Body of pancreas (tissue), 4 donors: Measurements from ENCODE around the gene HOXB5. TPM values are rescaled to one million over a fixed set of nuclear protein-coding genes. Genes with fewer than 3 reads are reported as not detected.

Experiments
- ATAC-seq: fragments of 150-250 bp; one replicate; pipeline ENCODE4 v1.9.1; 2016
- DNase-seq, 4 donors: peaks; one replicate each; pipeline ENCODE4 v3.0.0-alpha.2; 2019
- H3K27ac ChIP-seq, 4 donors: fragments of 200-600 bp; sonication (generic); 1 replicate in 3 of 4; 2 replicates in 1 of 4; pipeline versions ENCODE4 v1.5.1 to v1.6.1; 2016 to 2019; ENCODE audit warnings: mild to moderate bottlenecking in 1 of 4, mixed read lengths in 1 of 4, moderate library complexity in 1 of 4
- H3K27me3 ChIP-seq, 2 donors: fragments of 200-600 bp; sonication (generic); one replicate each; pipeline ENCODE4 v1.6.0; 2016; ENCODE audit warnings: mild to moderate bottlenecking in 1 of 2
- H3K36me3 ChIP-seq, 2 donors: fragments of 200-600 bp; sonication (generic); replicated peaks in 1 of 2; 2 replicates each; pipeline ENCODE4 v1.5.1; 2016; ENCODE audit warnings: low read depth in 2 of 2; ENCODE audit not compliant: insufficient read depth in 1 of 2
- H3K4me1 ChIP-seq: fragments of 200-600 bp; sonication (generic); one replicate; pipeline ENCODE4 v1.6.0; 2016
- H3K4me3 ChIP-seq, 2 donors: fragments of 200-600 bp; sonication (generic); 1 replicate in 1 of 2; 2 replicates in 1 of 2; pipeline ENCODE4 v1.5.1; 2016 to 2019
- H3K9me3 ChIP-seq, 3 donors: fragments of 200-600 bp; sonication (generic); 1 replicate in 2 of 3; 2 replicates in 1 of 3; pipeline ENCODE4 v1.5.1; 2016
- CTCF ChIP-seq, 7 experiments: fragments of 450-650 bp in 4 of 7; fragments of 200-600 bp in 3 of 7; sonication (generic) in 3 of 7; IDR thresholded peaks; one replicate each; pipeline ENCODE4 v1.5.1; 2016 to 2019; ENCODE audit warnings: antibody characterized with exemption in 7 of 7
- POLR2A ChIP-seq, 3 donors: fragments of 450-650 bp; IDR thresholded peaks; one replicate each; pipeline ENCODE4 v1.6.1; 2016; ENCODE audit warnings: antibody characterized with exemption in 3 of 3, mild to moderate bottlenecking in 2 of 3
- WGBS, 2 donors: methylation state at CpG; one replicate each; pipeline ENCODE4 v1.1.5; 2017; 5-methylcytosine and 5-hydroxymethylcytosine counted together
- intact Hi-C: fragments of 100-400 bp; cut with DNase I; formaldehyde crosslinking; loops from one replicate; pipeline ENCODE4 v1.15.1; 2023
- total RNA-seq, 2 donors: library from RNA; depleted of rRNA; stranded (reverse); fragments of >200 nt; gene quantifications; one replicate each; pipeline ENCODE4 v1.1.0, GENCODE V29; 2016

HOXB5 gene
- total RNA-seq, 2 donors from 2014 or later = 0.99 TPM; not detected in 1

GRCh38 chr17:48595278-48595999 lies 1.9 kb upstream of the HOXB5 start:
- Histone ChIP-seq H3K27me3 (peaks cover 5 to 71% of the 10 kb centered on the region in 2 donors), H3K4me3 (no peak overlapping the region), H3K27ac (no peak overlapping the region), H3K36me3 (no peaks in the 10 kb centered on the region), H3K4me1 (peaks cover 35% of the 10 kb centered on the region), H3K9me3 (no peaks in the 10 kb centered on the region)
- ATAC-seq (no peak), DNase-seq (no peak)
- intact Hi-C loops = no loop called here
- TF ChIP-seq POLR2A (IDR thresholded peaks at IDR 0.05) (no peak), CTCF (IDR thresholded peaks at IDR 0.05) (no peak)
- 25 to 28% methylated on average over 25 of the region's 25 CpGs for WGBS, 2 donors

DNA sequence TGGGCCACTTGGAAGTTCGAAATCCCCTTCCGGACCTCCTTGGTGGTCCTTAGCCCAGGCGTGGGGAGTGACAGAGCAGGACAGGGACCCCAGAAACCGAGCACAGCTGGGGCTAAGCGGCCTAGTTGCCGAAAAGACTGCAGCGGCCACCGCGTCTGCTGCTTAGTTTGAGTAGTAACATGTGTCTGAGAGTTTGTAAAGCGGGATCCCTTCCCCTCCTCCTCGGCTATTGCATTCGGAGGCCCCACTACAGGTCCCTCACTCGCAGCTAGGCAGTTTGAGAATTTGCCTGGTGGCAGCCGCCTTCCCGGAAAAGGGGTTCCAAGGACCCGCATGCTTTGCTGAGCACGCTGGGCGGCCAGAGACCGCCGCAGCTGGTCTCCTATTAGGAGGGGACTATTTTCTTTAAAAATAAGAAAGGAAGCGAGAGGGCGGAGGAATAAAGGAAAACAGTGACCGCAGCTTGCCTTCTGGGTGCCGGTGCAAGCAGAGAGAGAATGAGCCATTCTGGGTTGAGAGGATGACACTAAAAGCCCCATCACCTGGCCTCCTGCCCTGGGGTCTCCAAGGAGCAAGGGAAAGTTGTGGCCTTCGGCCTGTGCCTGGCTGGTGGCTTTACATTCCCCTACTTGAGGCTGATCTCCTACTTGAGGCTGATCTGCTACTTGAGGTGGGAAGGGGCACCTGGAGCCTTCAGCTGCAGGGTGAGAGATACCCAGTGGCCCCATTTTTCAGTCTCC lies 1.1 kb upstream of the HOXB5 start:
- H3K4me3 ChIP-seq = no peak overlapping the region
- WGBS, 2 donors = 31 to 38% methylated on average over 14 to 25 of the region's 25 CpGs

GRCh38 chr17:48593840-48594537 lies 410 bp upstream of the HOXB5 start:
- peak; percentile 59 to 78 (median 72) for DNase-seq
- Histone ChIP-seq H3K4me3 (no peak overlapping the region), H3K4me1 (peaks cover 35% of the 10 kb centered on the region), H3K27me3 (peaks cover 5 to 60% of the 10 kb centered on the region in 2 donors), H3K9me3 (no peaks in the 10 kb centered on the region), H3K36me3 (no peaks in the 10 kb centered on the region), H3K27ac (peak overlapping the region in 1 of 4 donors; percentile 18)
- ATAC-seq = peak; percentile 66
- intact Hi-C loops = no loop called here
- TF ChIP-seq CTCF (IDR thresholded peaks at IDR 0.05) = peak; percentile 64 to 87 (median 78)
- TF ChIP-seq POLR2A (IDR thresholded peaks at IDR 0.05) = peak in 1 of 3 donors; percentile 1
- 9 to 10% methylated on average over 37 of the region's 37 CpGs for WGBS, 2 donors

More for the DNA sequence above, 1.1 kb upstream of the HOXB5 start:
- intact Hi-C loops = no loop called here
- Histone ChIP-seq H3K36me3 (no peaks in the 10 kb centered on the region), H3K9me3 (no peaks in the 10 kb centered on the region), H3K4me1 (peaks cover 35% of the 10 kb centered on the region), H3K27ac (peak overlapping the region in 1 of 4 donors; percentile 18), H3K27me3 (peaks cover 5 to 67% of the 10 kb centered on the region in 2 donors)
- TF ChIP-seq POLR2A (IDR thresholded peaks at IDR 0.05) (no peak), CTCF (IDR thresholded peaks at IDR 0.05) (no peak)
- DNase-seq (no peak), ATAC-seq (no peak)

DNA sequence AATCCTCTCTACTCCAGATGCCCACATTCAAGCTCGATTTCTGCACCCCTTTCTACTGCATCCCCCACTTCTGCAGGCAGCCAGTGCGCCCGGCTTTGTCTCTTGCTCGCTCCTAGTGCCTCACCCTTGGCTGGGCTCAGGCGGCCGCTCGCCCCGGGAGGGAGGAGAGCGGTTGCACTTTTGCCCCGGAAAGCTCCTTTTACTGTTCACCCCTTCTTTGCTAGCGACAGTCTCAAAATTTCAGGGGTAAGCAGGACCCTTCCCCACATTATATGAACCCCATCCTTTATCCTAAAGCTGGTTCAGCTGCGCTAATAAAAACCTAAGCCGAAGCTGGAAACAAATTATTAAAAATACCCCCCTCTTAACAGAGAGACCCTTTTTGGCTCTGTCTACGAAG lies 1.0 kb downstream of the HOXB5 start:
- Histone ChIP-seq H3K4me1 (peaks cover 26% of the 10 kb centered on the region), H3K9me3 (no peaks in the 10 kb centered on the region), H3K36me3 (no peaks in the 10 kb centered on the region), H3K4me3 (no peak overlapping the region), H3K27me3 (peaks cover 0 to 48% of the 10 kb centered on the region in 2 donors), H3K27ac (peak overlapping the region in 2 of 4 donors; percentile 26 to 37)
- WGBS, 2 donors = 10 to 24% methylated on average over 14 of the region's 14 CpGs
- TF ChIP-seq POLR2A (IDR thresholded peaks at IDR 0.05) = no peak
- no peak for ATAC-seq
- intact Hi-C loops = no loop called here
- DNase-seq = no peak

DNA sequence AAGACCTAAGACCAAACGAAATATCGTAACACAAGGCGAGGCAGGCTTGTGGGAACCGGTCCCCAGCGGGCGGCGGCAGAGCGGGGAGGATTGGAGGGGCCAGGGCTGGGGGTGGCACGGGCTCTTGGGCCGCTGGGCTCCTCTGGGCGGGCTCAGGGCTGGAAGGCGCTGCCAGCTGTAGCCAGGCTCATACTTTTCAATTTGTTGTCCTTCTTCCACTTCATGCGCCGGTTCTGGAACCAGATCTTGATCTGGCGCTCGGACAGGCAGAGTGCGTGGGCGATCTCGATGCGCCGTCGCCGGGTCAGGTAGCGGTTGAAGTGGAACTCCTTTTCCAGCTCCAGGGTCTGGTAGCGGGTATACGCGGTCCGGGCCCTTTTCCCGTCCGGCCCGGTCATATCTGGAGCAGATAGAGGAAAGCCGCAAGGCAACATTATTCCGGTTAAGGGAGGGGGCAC lies 1.5 kb downstream of the HOXB5 start:
- no peaks in the 10 kb centered on the region for H3K36me3 ChIP-seq
- WGBS, 2 donors = 17 to 27% methylated on average over 20 to 33 of the region's 33 CpGs
- no peaks in the 10 kb centered on the region for H3K9me3 ChIP-seq
- ATAC-seq (no peak), DNase-seq (no peak)
- TF ChIP-seq CTCF (IDR thresholded peaks at IDR 0.05) (no peak), POLR2A (IDR thresholded peaks at IDR 0.05) (no peak)
- peaks cover 21% of the 10 kb centered on the region for H3K4me1 ChIP-seq
- intact Hi-C loops = no loop called here
- H3K4me3 ChIP-seq = no peak overlapping the region
- H3K27me3 ChIP-seq = peaks cover 0 to 43% of the 10 kb centered on the region in 2 donors
- H3K27ac ChIP-seq = peak overlapping the region in 2 of 4 donors; percentile 26 to 27
